ENCODE measurements around the gene POFUT2.

Gene POFUT2

DNA sequence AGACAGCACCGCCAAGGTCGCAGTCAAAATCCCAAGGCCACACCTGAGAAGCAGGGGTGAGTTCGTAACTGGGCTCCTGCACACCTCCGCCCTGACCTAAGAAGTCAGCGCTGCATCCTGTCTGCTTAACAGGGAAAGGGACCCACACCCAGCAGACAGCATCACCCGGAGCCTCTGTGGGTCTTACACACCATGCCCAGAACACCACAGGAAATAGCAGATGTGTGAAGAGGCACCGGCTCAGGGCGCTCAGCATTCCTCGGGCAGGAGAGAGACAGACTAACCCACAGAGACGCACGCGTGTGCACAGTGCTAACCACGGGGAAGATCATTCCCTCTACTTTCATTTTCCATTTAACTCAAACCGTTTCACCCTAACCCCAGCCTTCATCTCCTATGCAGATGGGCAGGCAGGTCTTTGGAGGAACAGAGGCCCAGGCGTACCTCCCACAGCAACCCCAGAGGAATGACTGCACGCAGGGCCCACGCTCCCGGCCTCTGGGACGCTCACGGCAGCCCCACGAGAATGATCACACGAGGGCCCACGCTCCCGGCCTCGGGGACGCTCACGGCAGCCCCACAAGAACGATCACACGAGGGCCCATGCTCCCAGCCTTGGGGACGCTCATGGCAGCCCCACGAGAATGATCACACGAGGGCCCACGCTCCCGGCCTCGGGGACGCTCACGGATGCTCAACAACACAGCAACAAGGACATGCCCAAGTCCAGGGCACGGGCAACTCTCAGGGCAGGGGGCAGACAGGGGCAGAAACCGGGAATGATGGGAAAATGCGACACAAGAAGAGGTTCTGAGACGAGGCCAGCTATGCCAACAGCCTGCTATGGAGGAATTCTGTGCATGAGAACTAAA is 20.9 kb downstream of the POFUT2 start:
- DNase-seq (ENCODE audit: low read depth in 1 of 2, low spot score in 1 of 2), result no peak
- no peak overlapping the region for H3K27ac ChIP-seq (replicated peaks)
- no peak for TF ChIP-seq GABPA (IDR thresholded peaks at IDR 0.05; ENCODE audit: low read depth)

GRCh38 chr21:45265721-45266517 is 21.8 kb downstream of the POFUT2 start:
- H3K27ac ChIP-seq (replicated peaks), result no peak overlapping the region

More for the DNA sequence above, 20.9 kb downstream of the POFUT2 start:
- Histone ChIP-seq H3K4me3 (replicated peaks; ENCODE audit: insufficient read depth, low read length) (no peak overlapping the region), H3K27me3 (ENCODE audit: insufficient read depth, poor library complexity, severe bottlenecking) (no peaks in the 10 kb centered on the region)

GRCh38 chr21:45264912-45265515 is 22.7 kb downstream of the POFUT2 start:
- no peak for DNase-seq (ENCODE audit: low read depth in 1 of 2, low spot score in 1 of 2)

More at GRCh38 chr21:45265721-45266517, 21.8 kb downstream of the POFUT2 start:
- TF ChIP-seq, protein P1, sequence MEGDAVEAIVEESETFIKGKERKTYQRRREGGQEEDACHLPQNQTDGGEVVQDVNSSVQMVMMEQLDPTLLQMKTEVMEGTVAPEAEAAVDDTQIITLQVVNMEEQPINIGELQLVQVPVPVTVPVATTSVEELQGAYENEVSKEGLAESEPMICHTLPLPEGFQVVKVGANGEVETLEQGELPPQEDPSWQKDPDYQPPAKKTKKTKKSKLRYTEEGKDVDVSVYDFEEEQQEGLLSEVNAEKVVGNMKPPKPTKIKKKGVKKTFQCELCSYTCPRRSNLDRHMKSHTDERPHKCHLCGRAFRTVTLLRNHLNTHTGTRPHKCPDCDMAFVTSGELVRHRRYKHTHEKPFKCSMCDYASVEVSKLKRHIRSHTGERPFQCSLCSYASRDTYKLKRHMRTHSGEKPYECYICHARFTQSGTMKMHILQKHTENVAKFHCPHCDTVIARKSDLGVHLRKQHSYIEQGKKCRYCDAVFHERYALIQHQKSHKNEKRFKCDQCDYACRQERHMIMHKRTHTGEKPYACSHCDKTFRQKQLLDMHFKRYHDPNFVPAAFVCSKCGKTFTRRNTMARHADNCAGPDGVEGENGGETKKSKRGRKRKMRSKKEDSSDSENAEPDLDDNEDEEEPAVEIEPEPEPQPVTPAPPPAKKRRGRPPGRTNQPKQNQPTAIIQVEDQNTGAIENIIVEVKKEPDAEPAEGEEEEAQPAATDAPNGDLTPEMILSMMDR (IDR thresholded peaks at IDR 0.05; ENCODE audit: insufficient read depth, low read length), result no peak
- DNase-seq (ENCODE audit: low read depth in 1 of 2, low spot score in 1 of 2), result no peak
- Histone ChIP-seq H3K27me3 (ENCODE audit: insufficient read depth, poor library complexity, severe bottlenecking) (no peaks in the 10 kb centered on the region), H3K4me3 (replicated peaks; ENCODE audit: insufficient read depth, low read length) (no peak overlapping the region)

DNA sequence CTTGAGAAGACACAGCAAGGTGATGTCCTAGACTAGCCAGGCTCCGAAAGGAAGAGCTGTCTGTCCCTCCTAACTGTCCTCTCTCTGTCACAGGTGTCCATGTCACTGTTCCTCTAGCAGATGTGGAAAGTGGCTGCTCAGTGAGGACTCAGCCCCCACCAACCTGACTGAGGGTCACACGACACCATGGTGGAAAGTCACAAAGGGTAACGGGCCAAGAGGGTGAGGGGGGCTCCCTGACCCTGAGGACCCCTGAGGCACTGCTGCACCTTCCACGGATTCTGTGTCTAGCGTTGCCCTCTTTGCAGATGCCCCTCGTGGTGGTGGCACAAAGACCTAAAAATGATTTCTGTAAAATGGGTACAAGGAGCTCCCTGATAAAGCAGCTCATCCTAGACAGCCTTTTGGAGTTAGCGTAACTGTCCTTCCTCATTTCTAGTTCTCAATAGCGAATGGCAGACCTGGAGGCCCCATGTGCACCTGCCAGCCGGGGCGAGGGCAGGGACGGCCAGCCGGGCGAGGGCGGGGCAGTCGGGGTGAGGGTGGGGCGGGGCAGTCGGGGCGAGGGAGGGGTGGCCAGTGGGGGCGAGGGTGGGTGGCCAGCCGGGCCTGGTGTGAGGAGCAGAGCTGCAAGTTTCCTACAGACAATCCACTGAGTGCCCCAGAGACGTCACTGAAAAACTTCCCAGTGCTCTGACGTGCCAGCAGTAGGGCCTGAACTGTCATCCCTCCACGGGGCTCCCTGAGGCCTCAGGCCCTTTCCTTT is 23.4 kb downstream of the POFUT2 start:
- TF ChIP-seq POLR2AphosphoS5 (IDR thresholded peaks at IDR 0.05; ENCODE audit: low read depth) (no peak), GABPA (IDR thresholded peaks at IDR 0.05; ENCODE audit: low read depth) (no peak), SPI1 (IDR thresholded peaks at IDR 0.05; ENCODE audit: borderline replicate concordance, low read depth) (no peak)
- TF ChIP-seq, protein P2, sequence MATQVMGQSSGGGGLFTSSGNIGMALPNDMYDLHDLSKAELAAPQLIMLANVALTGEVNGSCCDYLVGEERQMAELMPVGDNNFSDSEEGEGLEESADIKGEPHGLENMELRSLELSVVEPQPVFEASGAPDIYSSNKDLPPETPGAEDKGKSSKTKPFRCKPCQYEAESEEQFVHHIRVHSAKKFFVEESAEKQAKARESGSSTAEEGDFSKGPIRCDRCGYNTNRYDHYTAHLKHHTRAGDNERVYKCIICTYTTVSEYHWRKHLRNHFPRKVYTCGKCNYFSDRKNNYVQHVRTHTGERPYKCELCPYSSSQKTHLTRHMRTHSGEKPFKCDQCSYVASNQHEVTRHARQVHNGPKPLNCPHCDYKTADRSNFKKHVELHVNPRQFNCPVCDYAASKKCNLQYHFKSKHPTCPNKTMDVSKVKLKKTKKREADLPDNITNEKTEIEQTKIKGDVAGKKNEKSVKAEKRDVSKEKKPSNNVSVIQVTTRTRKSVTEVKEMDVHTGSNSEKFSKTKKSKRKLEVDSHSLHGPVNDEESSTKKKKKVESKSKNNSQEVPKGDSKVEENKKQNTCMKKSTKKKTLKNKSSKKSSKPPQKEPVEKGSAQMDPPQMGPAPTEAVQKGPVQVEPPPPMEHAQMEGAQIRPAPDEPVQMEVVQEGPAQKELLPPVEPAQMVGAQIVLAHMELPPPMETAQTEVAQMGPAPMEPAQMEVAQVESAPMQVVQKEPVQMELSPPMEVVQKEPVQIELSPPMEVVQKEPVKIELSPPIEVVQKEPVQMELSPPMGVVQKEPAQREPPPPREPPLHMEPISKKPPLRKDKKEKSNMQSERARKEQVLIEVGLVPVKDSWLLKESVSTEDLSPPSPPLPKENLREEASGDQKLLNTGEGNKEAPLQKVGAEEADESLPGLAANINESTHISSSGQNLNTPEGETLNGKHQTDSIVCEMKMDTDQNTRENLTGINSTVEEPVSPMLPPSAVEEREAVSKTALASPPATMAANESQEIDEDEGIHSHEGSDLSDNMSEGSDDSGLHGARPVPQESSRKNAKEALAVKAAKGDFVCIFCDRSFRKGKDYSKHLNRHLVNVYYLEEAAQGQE (IDR thresholded peaks at IDR 0.05; ENCODE audit: insufficient replicate concordance, low read depth), result no peak
- TF ChIP-seq, protein P1 (IDR thresholded peaks at IDR 0.05; ENCODE audit: insufficient read depth, low read length), result no peak
- H3K27me3 ChIP-seq (ENCODE audit: insufficient read depth, poor library complexity, severe bottlenecking), result no peaks in the 10 kb centered on the region
- no peak for DNase-seq (ENCODE audit: low read depth in 1 of 2, low spot score in 1 of 2)
- no peak overlapping the region for H3K27ac ChIP-seq (replicated peaks)
- H3K4me3 ChIP-seq (replicated peaks; ENCODE audit: insufficient read depth, low read length), result no peak overlapping the region

More at GRCh38 chr21:45264912-45265515, 22.7 kb downstream of the POFUT2 start:
- H3K4me3 ChIP-seq (replicated peaks; ENCODE audit: insufficient read depth, low read length), result no peak overlapping the region
- H3K27me3 ChIP-seq (ENCODE audit: insufficient read depth, poor library complexity, severe bottlenecking), result no peaks in the 10 kb centered on the region
- H3K27ac ChIP-seq (replicated peaks), result no peak overlapping the region
- TF ChIP-seq GABPA (IDR thresholded peaks at IDR 0.05; ENCODE audit: low read depth), result no peak
- TF ChIP-seq POLR2AphosphoS5 (IDR thresholded peaks at IDR 0.05; ENCODE audit: low read depth), result no peak
- TF ChIP-seq SPI1 (IDR thresholded peaks at IDR 0.05; ENCODE audit: borderline replicate concordance, low read depth), result no peak
- TF ChIP-seq, protein P2 (IDR thresholded peaks at IDR 0.05; ENCODE audit: insufficient replicate concordance, low read depth), result no peak
- TF ChIP-seq, protein P1 (IDR thresholded peaks at IDR 0.05; ENCODE audit: insufficient read depth, low read length), result no peak
